ENCODE measurements around the gene SEC14L1. TPM values are rescaled to one million over a fixed set of nuclear protein-coding genes. Genes with fewer than 3 reads are reported as not detected.

Gene SEC14L1
- polyA plus RNA-seq, 3 donors: 90.9 to 112 (median 95.6) TPM

GRCh38 chr17:77203846-77204245 is 63.1 kb downstream of the SEC14L1 start:
- DNase-seq (ENCODE audit: extremely low read depth in 1 of 11, low read depth in 9 of 11, low spot score in 4 of 11): no peak

- no peak for DNase-seq (ENCODE audit: extremely low read depth in 1 of 11, low read depth in 9 of 11, low spot score in 4 of 11)
Measured at GRCh38 chr17:77204536-77204935, 63.8 kb downstream of the SEC14L1 start.

- DNase-seq (ENCODE audit: extremely low read depth in 1 of 11, low read depth in 9 of 11, low spot score in 4 of 11): no peak
Measured at GRCh38 chr17:77205396-77206125, 64.8 kb downstream of the SEC14L1 start.

- DNase-seq (ENCODE audit: extremely low read depth in 1 of 11, low read depth in 9 of 11, low spot score in 4 of 11): no peak
Measured at GRCh38 chr17:77206158-77206956, 65.6 kb downstream of the SEC14L1 start.

GRCh38 chr17:77207689-77208216 is 67.0 kb downstream of the SEC14L1 start:
- no peak for DNase-seq (ENCODE audit: extremely low read depth in 1 of 11, low read depth in 9 of 11, low spot score in 4 of 11)

GRCh38 chr17:77208217-77208808 is 67.5 kb downstream of the SEC14L1 start:
- peak in 1 of 11 donors; percentile 59 for DNase-seq (ENCODE audit: extremely low read depth in 1 of 11, low read depth in 9 of 11, low spot score in 4 of 11)

GRCh38 chr17:77208856-77209255 is 68.1 kb downstream of the SEC14L1 start:
- no peak for DNase-seq (ENCODE audit: extremely low read depth in 1 of 11, low read depth in 9 of 11, low spot score in 4 of 11)

GRCh38 chr17:77209330-77209748 is 68.6 kb downstream of the SEC14L1 start:
- no peak for DNase-seq (ENCODE audit: extremely low read depth in 1 of 11, low read depth in 9 of 11, low spot score in 4 of 11)

GRCh38 chr17:77210331-77210730 is 69.6 kb downstream of the SEC14L1 start:
- no peak for DNase-seq (ENCODE audit: extremely low read depth in 1 of 11, low read depth in 9 of 11, low spot score in 4 of 11)

- no peak for DNase-seq (ENCODE audit: extremely low read depth in 1 of 11, low read depth in 9 of 11, low spot score in 4 of 11)
Measured at GRCh38 chr17:77210946-77211541, 70.3 kb downstream of the SEC14L1 start.

- no peak for DNase-seq (ENCODE audit: extremely low read depth in 1 of 11, low read depth in 9 of 11, low spot score in 4 of 11)
Measured at GRCh38 chr17:77211681-77212080, 70.9 kb downstream of the SEC14L1 start.

- DNase-seq (ENCODE audit: extremely low read depth in 1 of 11, low read depth in 9 of 11, low spot score in 4 of 11): no peak
Measured at GRCh38 chr17:77212081-77212832, 71.5 kb downstream of the SEC14L1 start.

- no peak for DNase-seq (ENCODE audit: extremely low read depth in 1 of 11, low read depth in 9 of 11, low spot score in 4 of 11)
Measured at GRCh38 chr17:77212833-77213777, 72.3 kb downstream of the SEC14L1 start.

GRCh38 chr17:77213778-77214132 is 73.0 kb downstream of the SEC14L1 start:
- DNase-seq (ENCODE audit: extremely low read depth in 1 of 11, low read depth in 9 of 11, low spot score in 4 of 11): no peak

GRCh38 chr17:77214328-77214727 is 73.6 kb downstream of the SEC14L1 start:
- DNase-seq (ENCODE audit: extremely low read depth in 1 of 11, low read depth in 9 of 11, low spot score in 4 of 11): no peak

GRCh38 chr17:77214743-77215142 is 74.0 kb downstream of the SEC14L1 start:
- DNase-seq (ENCODE audit: extremely low read depth in 1 of 11, low read depth in 9 of 11, low spot score in 4 of 11): no peak

- no peak for DNase-seq (ENCODE audit: extremely low read depth in 1 of 11, low read depth in 9 of 11, low spot score in 4 of 11)
Measured at GRCh38 chr17:77215281-77215680, 74.5 kb downstream of the SEC14L1 start.

GRCh38 chr17:77216486-77216885 is 75.7 kb downstream of the SEC14L1 start:
- no peak for DNase-seq (ENCODE audit: extremely low read depth in 1 of 11, low read depth in 9 of 11, low spot score in 4 of 11)

Measured in renal cortex interstitium (tissue), 11 donors.